HG02798 (cell line): Measurements from ENCODE around the gene RGS3.

ENCODE experiments used
- ATAC-seq: cut with Tn5 transposase; IDR thresholded peaks from one replicate; pipeline ENCODE4 v1.9.1; 2021; ENCODE audit warnings: mild to moderate bottlenecking; ENCODE audit not compliant: unreplicated experiment, poor library complexity

RGS3 gene

DNA sequence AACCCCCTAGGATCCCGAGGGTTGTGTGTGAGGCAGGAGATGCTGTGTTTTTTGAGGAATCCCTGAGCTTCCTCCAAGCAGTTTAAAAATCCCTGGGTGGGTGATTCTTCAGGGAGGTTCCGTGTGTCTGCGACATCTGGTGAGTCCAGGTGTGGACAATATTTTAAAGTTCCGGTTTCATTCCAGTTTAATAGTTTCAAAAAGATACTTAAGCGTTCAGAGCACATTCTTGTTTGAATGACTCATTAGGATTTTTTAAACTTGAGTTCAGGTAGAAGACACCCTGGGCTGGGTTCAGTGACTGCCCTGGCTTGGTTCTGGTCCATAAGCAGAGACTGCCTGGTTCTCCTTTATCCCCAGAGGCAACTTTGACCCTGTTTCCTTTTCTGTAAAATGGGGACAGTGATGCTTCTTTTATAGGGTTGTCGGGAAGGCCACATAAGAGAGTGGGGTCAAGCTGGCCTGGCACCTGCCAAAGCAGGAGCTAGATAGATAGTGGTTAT is 119.2 kb downstream of the RGS3 start:
- no peak for ATAC-seq

GRCh38 chr9:113583511-113584427 is 120.2 kb downstream of the RGS3 start:
- ATAC-seq, result no peak

DNA sequence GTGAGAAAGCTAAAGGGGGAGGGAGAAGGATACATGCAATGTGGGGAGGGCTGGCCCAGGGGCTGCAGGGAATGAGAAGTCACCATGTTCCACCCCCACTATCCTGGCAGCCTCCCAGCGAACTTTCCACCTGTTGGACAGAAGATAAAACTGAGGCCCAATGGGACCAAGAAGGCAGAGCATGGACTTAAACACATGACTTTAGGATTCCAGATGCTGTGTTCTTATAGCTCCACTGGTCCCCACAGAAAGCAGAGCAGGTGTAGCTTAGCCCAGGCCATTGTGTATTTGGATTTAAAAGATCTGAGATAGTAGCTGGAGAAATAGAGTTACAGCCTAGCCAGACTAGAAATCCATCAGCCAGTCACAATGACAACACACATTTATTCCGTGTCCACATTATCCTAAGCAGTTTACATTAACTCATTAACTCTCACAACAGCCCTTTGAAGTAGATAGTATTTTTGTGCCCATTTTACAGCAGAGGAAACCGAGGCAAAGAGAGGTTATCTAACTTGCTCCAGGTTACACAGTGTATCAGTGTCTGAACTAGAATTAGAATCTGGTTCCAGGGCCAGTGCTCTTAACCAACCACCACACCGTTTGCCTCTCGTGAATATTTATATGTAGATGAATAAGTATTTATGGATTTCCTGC is 121.0 kb downstream of the RGS3 start:
- ATAC-seq, result no peak

- no peak for ATAC-seq
Measured at GRCh38 chr9:113585085-113585442, 121.5 kb downstream of the RGS3 start.

- no peak for ATAC-seq
Measured at GRCh38 chr9:113585555-113585954, 122.0 kb downstream of the RGS3 start.

GRCh38 chr9:113587471-113588031 is 124.0 kb downstream of the RGS3 start:
- no peak for ATAC-seq

GRCh38 chr9:113588242-113588810 is 124.8 kb downstream of the RGS3 start:
- ATAC-seq, result no peak

- ATAC-seq, result no peak
Measured at GRCh38 chr9:113588936-113589335, 125.4 kb downstream of the RGS3 start.

DNA sequence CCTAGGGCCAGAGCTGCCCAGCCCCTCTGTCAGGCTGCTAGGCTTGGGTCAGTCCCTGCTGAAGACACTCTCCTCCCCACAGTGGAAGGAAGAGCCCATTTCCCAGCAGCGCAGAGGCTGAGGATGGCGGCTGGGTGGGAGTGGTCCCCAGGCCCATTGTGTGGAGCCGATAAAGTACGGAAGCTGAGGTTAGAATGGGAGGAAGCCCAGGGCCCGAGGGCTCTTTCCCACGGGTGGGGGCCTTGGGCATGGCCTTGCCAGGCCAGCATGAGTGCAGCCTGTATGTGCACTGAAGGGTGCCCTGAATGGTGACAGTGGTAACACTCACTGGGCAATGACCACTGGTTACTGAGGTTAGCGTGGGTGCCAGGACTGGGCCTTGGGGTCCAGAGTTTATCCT is 125.9 kb downstream of the RGS3 start:
- no peak for ATAC-seq

GRCh38 chr9:113589890-113590289 is 126.4 kb downstream of the RGS3 start:
- ATAC-seq, result no peak

- ATAC-seq, result no peak
Measured at GRCh38 chr9:113590389-113590788, 126.9 kb downstream of the RGS3 start.

DNA sequence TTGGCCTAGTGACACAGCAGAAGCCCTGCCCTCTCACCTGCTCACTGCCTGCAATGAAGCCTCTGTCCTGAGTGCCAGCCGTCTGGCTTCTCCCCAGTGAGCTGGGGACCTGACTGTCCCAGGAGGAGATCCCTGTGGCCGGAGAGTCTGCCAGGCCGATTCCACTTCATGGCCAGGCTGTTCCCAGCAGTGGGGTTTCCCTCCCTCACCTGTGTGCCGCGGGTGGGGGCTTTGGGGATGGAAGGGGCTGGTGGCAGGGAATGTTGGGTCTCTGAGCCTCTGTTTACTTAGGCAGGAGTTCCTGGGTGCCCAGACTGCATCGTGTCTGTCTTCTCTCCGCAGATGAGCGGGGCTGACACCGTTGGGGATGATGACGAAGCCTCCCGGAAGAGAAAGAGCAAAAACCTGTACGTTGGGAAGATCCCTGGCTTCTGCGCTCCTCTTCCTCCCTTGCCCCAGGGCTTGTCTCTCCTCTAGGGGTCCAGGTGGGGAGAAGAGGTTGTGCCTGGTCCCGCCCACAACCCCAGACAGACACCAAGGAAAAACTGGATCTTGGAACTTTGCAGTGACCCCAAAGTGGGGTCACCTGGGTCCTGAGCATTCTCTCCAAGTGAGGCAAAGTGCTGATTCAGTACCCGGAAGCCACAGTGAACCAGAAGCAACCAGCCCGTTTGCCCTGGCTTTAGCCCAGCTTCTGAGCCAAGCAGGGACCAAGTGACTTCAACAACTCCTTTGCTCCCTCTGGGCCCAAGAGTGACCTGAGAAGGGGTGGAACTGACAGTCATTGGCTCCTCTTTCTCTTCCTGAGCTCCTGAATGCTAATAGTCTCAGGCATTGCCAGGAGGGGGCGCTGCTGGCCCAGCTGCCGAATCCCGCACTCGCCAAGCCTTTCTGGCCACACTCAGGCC is 127.7 kb downstream of the RGS3 start:
- ATAC-seq, result peak; percentile 59

DNA sequence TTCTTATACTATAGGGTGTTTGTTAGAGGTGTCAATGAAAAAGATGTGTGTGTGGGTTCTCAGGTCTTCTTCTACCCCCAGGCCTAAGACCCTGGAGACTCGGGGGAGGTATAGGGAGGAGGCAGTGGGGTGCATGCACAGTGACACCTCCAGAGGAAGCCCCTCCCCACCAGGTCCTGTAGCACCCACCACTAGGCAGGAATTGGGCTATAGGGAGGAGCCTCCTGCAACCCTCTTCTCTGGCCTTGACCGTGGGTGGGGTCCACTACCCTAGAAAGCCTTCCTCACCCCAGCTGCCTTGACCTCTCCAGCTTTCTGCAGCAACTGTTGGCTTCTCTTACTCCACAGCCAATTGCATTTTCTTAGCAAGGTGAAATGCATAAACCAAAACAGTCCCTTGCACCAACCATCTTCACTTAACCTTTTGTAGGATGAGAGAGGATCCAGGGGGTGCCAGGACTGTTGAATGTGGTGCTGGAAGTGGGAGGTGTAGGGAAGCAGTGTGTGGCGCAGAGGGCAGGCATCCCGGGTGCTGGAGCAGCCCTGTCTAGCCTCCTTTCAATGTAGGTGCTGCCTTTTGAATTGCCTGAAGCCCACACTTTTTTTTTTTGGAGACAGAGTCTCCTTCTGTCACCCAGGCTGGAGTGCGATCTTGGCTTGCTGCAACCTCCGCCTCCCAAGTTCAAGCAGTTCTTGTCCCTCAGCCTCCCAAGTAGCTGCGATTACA is 128.5 kb downstream of the RGS3 start:
- peak; percentile 6 for ATAC-seq

- no peak for ATAC-seq
Measured at GRCh38 chr9:113592876-113593575, 129.5 kb downstream of the RGS3 start.

DNA sequence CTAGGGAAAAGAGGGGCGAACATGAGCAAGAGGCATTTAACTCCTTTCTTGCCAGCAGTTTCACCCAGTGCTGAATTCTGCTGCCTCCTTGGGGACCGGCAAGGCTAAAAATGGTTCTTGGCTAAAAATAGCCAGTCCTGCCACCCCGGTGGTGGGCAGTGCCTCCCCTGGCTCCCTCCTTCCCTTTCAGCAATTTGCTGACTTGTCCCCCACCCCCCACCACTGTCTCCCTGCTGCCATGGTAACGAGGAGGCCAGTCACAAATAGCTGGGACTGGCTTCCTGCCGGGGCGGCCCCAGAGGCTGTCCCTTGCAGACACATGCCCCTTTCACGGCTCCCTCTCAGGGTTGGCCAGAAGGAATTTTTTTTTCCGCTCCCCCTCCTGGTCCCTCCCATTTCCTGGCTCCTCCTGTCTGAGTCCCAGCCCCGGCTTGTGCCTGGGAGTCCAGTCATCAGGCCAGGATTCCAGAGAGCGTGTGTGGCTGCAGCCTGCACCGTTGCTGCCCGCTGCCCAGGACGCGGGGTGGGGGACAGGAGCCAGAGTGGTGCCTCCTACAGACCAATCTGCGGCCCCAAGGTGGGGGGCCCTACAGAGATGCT is 130.3 kb downstream of the RGS3 start:
- no peak for ATAC-seq

DNA sequence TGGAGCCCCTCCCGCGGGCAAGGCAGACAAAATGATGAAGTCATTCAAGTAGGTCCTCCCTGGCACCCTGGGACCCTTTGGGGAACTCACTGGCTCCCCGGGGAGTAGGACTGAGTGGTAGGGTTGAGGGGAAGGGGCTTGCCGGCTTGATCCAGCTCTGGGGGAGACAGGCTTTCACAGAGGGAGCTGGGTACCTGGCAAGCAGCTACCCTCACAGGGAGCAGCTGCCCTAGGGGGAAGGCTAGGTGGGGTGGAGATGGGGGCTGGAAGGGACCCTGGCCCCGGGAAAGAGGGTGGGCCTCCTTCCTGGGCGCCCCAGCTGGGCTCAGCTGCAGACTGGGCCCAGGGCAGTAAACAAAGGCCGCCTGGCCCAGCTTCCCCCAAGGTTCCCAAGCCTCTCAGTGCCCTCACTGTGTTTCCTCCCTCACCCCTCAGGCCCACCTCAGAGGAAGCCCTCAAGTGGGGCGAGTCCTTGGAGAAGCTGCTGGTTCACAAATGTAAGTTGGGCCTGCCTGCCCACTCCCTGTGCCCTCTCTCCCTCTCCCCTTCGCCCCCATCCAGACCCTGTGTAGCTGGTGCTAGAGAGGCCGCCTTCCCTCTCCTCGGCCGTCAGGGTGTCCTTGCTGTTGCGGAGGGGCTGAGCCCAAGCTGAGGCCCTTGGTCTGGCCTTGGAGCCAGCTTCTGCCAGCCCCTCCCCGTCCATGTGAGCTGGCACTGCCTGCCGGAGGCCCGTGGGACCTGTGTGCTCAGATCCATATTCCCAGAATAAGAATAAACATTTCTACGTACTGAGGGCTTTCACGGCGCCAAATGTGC is 131.2 kb downstream of the RGS3 start:
- no peak for ATAC-seq

DNA sequence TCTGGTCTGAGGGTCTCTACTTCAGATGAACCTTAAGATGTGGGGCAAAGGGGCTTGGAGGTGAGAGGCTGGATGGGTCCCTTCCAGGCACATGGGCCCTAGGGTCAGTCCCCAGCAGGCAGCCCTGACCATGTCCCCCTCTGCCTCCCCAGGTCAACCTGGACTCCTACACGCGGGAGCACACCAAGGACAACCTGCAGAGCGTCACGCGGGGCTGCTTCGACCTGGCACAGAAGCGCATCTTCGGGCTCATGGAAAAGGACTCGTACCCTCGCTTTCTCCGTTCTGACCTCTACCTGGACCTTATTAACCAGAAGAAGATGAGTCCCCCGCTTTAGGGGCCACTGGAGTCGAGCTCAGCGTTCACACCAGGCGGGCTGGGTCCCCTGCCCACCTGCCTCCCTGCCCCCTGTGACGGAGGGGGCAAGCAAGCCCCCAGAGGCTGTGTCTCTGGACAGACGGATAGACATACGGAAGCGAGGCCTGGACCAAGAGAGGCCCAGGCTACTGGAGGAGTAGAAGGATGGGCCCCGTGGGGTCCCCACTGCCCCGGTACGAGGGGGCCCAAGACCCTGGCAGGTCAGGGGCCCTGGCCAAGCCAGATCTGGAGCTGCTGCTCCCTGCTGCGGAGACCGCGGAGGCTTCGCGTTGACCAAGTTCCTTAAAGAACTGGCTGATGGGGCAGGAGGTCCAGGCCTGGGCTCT is 133.2 kb downstream of the RGS3 start:
- ATAC-seq, result no peak
